KBM-7 (cell line): ENCODE measurements around the gene UBAP2.

Experiments used
- DNase-seq: peaks from one replicate; pipeline ENCODE4 v3.0.0-alpha.2; 2015
- in situ Hi-C: fragments of 300-500 bp; cut with MboI; formaldehyde crosslinking; loops from 2 replicates; pipeline ENCODE4 v1.14.3; 2020; ENCODE audit warnings: low sequenced_read_pairs, low pct_unique_long_range_greater_than_20kb, mixed read lengths

UBAP2 gene

GRCh38 chr9:33931326-33931725 is 117.4 kb downstream of the UBAP2 start:
- no peak for DNase-seq
- in situ Hi-C loops = no loop called here

- in situ Hi-C loops = no loop called here
- no peak for DNase-seq
Observed at GRCh38 chr9:33927694-33928093, 121.0 kb downstream of the UBAP2 start.

GRCh38 chr9:33926746-33927485 is 121.8 kb downstream of the UBAP2 start:
- no peak for DNase-seq
- in situ Hi-C loops = no loop called here

GRCh38 chr9:33924978-33925797 is 123.5 kb downstream of the UBAP2 start:
- DNase-seq = peak; percentile 62
- in situ Hi-C loops = no loop called here

- in situ Hi-C loops = no loop called here
- no peak for DNase-seq
Observed at GRCh38 chr9:33923998-33924701, 124.5 kb downstream of the UBAP2 start.

GRCh38 chr9:33923079-33923478 is 125.6 kb downstream of the UBAP2 start:
- in situ Hi-C loops = no loop called here
- DNase-seq = no peak

GRCh38 chr9:33921967-33922895 is 126.5 kb downstream of the UBAP2 start:
- DNase-seq = peak; percentile 39
- in situ Hi-C loops = no loop called here

GRCh38 chr9:33919276-33919897 is 129.3 kb downstream of the UBAP2 start:
- in situ Hi-C loops = no loop called here
- DNase-seq = no peak

- in situ Hi-C loops = no loop called here
- DNase-seq = no peak
Observed at GRCh38 chr9:33917036-33917435, 131.7 kb downstream of the UBAP2 start.

GRCh38 chr9:33914887-33915628 is 133.6 kb downstream of the UBAP2 start:
- DNase-seq = no peak
- in situ Hi-C loops = no loop called here

GRCh38 chr9:33913541-33913940 is 135.1 kb downstream of the UBAP2 start:
- in situ Hi-C loops = no loop called here
- no peak for DNase-seq

GRCh38 chr9:33908749-33909148 is 139.9 kb downstream of the UBAP2 start:
- in situ Hi-C loops = no loop called here
- no peak for DNase-seq

- DNase-seq = no peak
- in situ Hi-C loops = no loop called here
Observed at GRCh38 chr9:33908114-33908513, 140.6 kb downstream of the UBAP2 start.

GRCh38 chr9:33907347-33907746 is 141.3 kb downstream of the UBAP2 start:
- in situ Hi-C loops = no loop called here

GRCh38 chr9:33906769-33907168 is 141.9 kb downstream of the UBAP2 start:
- no peak for DNase-seq
- in situ Hi-C loops = no loop called here

More at GRCh38 chr9:33907347-33907746, 141.3 kb downstream of the UBAP2 start:
- DNase-seq = no peak

GRCh38 chr9:33905137-33905536 is 143.6 kb downstream of the UBAP2 start:
- in situ Hi-C loops = no loop called here

GRCh38 chr9:33903157-33903780 is 145.4 kb downstream of the UBAP2 start:
- DNase-seq = no peak
- in situ Hi-C loops = no loop called here

More at GRCh38 chr9:33905137-33905536, 143.6 kb downstream of the UBAP2 start:
- no peak for DNase-seq
